ENCODE results near the gene CSTA.
"Not testable (repeated sequence)": the region's sequence is repeated elsewhere in the genome, so short reads cannot be mapped to it uniquely, and the experiment has no call there.

The CSTA gene

DNA sequence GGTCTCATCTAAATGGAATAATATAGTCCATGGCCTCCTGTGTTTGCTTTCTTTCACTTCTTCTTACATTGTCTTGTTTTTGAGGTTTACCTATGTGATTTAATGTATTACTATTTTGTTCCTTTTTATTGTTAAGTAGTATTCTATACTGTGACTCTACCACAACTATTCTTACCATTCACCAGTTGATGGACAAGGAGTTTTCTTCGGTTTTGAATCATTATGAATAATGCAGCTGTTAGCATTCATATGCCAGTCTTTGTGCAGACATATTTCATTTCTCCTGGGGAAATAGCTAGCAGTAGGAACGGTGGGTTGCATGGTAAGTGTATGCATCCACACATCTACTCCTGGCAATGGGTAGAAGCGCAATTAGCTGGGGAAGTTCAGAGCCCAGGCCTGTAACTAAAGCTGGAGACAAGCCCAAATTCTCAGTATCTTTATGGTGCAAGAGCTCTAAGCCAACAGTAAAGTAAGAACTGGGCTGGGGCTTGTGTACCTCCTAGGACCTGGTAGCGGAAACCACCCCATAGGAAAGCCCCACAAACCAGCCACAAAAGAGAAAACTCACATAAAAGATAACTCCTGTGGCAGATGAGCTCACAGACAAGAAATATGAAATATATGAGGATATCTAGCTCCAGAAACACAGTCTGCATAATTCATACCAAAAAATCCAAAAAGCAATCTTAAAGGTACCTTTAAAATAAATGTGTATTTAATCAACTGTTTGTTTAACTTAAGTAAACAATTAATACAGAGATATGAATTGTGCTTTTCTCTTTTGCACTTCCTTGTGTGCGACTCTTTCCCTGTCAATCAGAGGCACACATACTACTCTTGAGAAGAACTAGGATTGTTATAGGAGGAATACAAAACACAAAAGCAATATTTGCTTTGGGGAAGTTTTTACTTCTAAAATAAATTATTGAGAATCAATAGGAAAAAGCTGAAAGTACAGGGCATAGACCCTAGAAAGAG is 2.7 kb upstream of the CSTA start:
- DNase-seq, result no peak

DNA sequence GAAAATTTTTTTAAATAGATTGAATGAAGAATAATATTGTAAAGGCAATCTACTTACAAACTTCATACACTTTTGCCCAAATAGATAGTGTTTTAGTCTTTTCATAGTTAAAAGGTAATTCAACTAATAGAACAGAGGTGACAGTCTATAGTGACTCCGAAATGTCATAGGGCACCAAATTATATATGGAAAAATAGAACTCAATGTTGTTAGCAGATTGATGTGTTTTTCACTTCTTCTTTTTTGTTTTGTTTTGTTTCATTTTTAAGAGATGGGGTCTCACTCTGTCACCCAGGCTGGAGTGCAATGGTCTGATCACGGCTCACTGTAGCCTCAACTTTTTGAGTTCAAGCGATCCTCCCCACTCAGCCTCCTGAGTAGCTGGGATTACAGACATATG is 721 bp downstream of the CSTA start:
- no peak for DNase-seq

DNA sequence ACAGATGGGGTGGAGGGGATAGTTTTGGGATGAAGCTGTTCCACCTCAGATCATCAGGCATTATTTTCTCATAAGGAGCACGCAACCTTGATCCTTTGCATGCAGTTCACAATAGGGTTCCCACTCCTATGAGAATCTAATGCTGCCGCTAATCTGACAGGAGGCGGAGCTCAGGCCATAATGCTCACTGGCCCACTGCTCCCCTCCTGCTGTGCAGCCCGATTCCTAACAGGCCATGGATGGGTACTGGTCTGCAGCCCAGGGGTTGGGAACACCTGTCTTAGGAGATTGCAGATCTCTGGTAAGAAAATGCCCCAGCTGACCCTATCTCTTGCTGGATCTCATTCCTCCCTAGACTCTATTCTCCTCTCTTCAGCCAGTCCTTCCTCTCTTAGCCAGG is 6.8 kb downstream of the CSTA start:
- no peak for DNase-seq

DNA sequence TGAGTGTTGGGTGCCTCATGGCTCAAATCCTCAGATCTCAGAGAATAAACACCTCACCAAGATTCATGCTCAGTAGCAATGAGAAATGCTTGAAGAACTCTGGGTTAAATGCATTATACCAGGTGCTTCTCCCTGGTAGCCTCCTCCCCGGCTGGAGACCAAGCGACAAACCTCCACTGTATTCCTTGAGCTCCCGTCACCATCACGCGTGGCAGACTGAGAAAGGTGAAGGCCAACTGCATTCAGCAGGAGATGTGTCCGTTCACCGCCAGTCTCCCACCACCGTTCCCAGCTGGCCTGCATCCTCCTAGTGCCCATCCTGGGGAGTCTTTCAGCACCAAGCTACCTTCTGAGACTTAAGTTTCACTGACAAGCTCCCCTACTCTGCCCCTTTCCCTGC is 7.5 kb downstream of the CSTA start:
- DNase-seq, result no peak

DNA sequence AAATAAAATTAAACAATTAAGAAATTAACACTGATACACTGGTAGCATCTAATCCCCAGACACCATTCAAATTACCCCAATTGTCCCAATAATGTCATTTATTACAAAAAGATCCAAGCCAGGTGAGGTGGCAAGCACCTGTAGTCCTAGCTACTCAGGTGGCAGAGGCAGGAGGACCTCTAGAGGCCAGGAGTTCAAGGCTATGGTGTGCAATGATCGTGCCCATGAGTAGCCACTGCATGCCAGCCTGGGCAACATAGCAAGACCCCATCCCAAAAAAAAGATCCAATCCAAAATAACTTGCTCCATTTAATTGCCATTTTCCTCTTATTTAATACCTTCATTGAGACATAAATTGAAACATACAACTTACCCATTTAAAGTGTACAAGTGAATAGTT is 17.8 kb downstream of the CSTA start:
- no peak for DNase-seq

DNA sequence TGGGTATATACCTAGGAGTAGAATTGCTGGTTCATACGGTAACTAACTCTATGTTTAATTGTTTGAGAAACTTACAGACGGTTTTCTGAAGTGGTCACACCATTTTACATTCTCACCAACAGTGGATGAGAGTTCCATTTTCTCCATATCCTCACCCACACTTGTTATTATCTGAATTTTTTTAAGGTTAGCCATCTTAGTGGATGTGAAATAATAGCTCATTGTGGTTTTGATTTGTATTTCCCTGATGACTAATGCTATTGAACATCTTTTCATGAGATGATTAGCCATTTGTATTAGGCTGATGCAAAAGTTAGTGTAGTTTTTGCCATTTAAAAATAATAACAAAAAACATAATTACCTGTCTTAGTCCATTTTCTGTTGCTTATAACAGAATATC is 18.6 kb downstream of the CSTA start:
- no peak for DNase-seq

DNA sequence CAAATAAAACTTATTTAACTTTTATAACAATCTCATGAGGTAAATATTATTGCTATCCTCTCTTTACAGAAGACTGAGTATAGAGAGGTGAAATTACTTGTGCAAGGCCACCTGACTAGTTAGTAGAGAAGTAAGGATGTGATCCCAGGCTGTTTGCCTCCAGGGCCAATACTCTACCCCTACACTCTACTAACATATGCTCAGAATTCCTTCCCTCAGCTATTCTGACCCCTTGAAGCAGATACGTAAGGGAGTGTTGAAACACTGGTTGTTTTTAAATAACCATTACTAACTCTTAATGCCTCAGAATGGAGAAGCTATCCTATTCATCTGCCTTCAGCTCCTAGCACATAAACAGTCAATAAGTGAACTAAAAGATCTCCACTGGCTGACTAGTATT is 24.1 kb downstream of the CSTA start:
- DNase-seq, result no peak

DNA sequence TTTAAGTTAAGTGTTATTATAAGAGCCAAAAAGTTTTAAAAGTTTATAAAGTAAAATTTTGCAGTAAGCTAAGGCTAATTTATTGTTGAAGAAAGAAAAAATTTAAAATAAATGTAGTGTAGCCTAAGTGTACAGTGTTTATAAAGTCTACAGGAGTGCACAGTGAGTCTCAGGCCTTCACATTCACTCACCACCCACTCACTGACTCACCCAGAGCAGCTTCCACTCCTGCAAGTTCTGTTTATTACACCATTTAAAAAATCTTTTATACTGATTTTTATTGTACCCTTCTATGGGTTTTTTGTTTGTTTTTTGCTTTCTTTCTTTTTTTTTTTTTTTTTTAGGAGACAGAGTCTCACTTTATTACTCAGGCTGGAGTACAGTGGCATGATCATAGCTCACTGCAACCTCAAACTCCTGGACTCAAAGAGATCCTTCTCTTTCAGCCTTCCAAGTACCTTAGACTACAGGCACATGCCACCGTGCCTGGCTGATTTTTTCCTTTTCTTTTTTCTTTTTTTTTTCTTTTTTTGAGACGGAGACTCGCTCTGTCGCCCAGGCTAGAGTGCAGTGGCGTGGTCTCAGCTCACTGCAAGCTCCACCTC is 25.9 kb downstream of the CSTA start:
- no peak for DNase-seq

DNA sequence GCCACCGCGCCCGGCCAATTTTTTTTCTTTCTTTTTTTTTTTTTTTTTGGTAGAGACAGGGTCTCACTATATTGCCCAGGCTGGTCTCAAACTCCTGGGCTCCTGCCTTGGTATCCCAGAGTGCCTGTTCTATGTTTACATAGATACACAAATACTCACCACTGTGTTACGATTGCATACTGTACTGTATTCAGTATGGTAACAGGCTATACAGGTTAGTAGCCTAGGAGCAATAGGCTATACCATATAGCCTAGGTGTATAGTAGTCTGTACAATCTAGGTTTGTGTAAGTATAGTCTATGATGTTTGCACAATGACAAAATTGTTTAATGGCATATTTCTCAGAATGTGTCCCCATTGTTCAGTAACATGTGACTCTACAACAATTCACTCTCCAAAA is 26.6 kb downstream of the CSTA start:
- no peak for DNase-seq

DNA sequence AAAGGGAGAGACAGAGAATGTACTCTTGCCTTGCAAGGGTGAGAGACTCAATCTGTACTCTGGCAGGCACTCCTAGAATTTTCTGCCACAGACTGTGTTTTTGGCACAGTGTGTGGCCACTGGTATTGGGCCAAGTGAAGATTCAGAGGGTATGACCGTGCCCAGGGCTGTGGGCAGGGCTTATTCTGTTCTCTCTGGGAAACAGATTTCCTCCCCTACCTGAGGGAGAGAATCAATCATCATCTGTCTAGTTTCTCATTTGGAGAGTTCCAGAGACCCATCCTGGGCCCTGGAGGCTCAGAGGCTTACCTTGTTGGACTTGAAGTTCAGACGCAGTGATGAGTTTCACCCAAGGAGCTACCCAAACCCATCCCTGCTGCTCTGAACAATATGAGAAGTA is 28.2 kb downstream of the CSTA start:
- no peak for DNase-seq

DNA sequence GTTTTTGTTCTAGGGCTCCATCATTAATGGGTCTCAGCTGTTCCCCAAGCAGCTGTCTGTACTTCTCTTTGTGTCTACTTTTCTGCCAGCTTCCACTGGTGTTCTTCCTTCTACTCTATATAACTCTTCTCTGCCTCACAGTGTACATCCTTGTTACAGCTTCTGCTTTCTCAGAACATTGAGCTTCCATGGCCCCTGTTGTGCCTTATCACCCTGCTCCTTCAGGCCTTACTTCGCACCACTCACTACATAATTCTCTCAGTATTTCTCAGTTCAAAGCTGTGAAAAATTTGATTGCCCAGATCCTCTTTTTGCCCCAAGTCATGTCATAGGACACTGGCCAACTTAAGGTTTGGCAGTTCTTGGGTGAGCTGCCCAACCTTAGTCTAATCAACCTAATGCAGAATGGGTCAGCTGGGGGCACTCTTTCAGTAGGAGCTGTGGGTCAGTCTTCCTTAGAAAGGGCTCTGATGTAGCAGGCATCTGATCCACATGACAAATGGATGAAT is 28.9 kb downstream of the CSTA start:
- DNase-seq, result no peak

DNA sequence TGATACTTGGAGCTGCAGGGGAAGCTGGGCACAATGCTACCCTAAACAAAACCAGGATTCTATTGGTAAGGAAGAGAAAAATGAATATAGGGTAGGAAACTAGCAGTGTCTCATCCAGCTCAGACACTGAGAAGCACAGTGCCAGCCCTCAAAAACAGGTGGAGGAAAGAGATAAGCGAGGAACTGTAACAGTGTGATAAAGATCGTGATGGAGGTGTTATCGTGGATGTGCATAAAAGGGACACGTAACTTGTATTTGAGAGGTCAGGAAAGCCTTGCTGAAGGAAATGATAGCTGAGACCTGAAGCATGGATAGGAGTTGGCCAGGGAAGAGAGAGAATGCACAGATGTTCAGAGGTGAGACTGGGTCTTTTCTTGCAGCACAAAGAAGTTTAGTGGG is 30.6 kb downstream of the CSTA start:
- no peak for DNase-seq

DNA sequence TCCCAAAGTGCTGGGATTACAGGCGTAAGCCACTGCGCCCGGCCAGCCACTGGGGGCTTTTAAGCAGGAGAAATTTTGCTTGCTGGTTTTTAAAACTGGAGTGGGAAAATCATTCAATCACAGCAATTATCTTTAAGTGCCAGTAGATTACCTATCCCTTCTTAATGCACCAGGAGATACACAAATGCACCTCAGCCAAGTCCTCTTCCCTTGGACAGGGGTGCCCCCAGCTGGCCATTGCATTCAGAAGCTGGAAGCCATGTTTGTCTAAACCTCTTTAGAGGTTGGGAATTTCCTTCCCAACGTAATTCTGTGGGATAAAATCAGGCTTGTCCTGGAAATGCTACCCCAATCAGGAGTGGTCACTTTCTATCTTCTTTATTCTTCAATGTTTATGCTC is 31.4 kb downstream of the CSTA start:
- DNase-seq, result peak; percentile 17

DNA sequence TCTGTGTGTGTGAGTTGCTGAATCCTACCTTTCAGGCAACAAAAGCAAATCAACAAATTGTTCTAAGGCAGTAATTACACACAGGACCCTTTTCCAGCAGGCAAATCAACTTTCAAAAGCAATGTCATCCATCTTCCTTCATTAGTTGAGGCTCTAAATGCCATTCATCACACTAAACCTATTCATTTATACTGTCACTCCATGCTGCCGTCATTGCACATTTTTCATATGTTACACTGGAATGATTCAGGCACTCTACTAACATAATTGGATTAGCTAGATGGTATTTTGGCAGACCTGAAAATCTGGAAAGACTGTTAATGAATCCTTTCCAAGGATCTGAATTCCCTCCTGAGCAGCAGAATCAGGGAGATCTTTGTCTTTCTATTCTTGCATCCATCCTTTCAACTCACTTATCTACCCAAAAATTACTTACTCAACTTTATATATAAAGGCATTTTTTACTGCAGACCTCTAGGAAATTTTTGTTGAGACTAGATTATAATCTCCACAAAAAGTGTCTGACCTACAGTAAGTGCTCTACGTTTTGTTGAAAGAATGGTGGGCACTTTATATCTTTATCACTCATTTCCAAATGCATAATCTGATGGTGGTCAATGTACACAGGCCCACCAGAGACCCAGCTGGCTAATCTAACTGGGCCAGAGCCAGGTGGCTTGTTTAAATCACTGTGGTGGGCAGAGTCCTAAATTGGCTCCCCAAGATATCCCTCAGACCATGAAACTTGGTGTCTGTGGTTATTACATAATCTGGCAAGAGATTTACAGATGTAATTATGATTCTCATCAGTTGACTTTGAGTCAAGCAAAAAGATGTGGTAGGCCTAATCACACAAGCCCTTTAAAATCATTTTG is 33.0 kb downstream of the CSTA start:
- no peak for DNase-seq

DNA sequence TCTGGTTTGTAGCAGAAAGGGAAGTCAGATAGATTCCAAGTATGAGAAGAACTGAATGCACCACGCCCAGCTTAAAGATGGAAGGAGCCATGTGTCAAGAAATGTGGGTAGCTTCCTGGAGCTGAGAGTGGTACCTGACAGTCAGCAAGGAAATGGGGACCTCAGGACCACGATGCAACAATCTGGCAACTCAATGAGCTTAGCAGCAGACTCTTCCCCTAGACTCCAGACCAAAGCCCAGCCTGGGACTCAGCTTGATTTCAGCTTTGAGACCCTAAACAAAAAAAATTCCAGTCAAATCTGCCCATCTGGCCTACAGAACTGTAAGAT is 33.6 kb downstream of the CSTA start:
- no peak for DNase-seq

DNA sequence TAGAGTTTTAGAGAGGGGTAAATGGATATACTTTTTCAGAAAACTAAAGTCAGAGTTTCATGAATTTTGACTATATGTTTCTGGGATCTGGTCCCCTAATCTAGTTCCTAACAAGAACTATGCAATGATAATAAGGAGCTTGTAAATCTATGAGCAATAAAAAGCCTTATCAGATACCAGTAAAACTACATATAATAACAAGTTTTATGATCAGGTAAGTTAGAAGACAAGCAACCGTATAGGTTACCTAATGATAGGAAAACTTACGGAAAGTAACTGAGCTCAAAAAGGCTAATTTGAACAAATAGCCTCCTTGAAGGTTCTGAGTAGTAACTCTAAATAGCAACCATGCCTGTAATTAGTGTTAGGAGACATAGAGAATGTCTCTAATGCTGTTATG is 37.0 kb downstream of the CSTA start:
- DNase-seq, result no peak

DNA sequence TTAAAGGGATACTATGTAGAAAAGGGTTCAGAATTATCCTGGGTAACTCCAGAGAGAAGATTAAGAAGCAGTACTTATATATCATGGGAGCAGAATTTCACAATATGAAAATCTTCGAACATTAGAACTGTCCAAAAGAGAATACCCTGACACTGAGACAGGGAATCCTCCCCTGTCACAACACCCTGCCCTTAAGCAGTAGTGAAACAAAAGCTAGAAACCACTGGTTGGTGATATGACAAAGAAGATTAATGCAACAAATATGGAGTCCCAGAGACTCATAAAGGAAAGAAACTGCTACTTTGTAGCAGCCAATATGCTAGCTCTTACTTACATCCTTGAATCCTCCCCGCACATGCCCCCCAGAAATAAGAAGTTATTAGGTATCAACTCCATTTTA is 39.4 kb downstream of the CSTA start:
- no peak for DNase-seq

DNA sequence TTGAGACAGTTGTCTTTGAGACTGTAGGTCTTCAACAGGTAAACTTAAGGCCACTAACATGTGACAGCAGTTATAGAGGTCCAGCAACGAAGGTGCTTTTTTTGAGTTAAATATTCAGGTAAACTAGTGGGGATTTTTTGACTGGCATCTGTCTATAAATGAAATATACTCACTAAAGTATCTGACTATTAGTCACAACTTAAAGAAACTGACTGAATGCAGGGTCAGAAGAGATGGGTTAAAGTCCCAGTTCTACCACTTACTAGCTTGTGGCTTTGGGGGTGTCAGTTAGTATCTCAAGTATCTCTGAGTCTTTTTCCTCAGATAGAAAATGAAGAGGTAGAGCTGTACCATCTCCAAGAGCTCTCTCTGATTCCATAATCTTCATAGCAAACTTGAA is 40.0 kb downstream of the CSTA start:
- no peak for DNase-seq

DNA sequence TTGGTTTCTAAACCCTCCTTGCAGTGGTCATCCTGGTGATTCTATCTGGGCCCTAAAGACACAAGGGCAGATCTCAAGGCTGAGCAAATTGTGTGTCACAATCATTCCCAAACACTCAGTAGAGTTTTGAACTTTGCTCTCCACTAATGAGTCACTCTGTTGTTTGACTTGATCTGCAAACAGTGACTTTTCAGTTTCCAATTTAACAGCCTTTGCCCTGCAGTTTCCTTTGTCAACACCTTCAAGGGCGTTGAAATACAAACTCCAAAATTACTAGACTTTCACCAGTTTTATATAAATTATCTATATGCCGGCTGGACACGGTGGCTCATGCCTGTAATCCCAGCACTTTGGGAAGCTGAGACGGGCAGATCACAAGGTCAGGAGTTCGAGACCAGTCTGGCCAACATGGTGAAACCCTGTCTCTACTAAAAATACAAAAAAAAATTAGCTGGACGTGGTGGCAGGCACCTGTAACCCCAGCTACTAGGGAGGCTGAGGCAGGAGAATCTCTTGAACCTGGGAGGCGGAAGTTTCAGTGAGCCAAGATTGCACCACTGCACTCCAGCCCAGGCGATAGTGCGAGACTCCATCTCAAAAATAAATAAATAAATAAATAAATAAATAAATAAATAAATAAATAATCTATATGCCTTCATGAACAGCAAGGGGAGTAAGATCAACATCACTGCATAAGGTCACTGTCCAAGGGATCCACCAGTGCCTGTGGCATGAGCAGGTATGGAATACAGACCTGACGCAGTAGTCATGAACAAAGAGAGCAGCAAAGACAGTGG is 40.7 kb downstream of the CSTA start:
- DNase-seq, result not testable (repeated sequence)

DNA sequence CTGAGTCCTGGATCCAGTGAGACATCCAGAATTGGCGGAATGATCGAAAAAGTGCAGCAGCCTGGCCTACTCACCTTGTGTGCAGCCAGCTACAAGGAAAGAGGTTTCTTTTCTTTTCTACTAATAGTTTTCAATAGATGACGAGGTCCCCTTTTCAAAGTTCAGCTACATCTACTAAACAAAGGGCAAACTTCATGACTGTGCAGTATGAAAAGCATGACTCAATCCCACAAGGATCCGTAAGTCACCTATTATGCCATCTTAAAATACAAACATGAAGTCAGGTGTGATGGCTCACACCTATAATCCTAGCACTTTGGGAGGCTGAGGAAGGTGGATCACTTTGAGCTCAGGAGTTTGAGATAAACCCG is 41.3 kb downstream of the CSTA start:
- DNase-seq, result no peak

DNA sequence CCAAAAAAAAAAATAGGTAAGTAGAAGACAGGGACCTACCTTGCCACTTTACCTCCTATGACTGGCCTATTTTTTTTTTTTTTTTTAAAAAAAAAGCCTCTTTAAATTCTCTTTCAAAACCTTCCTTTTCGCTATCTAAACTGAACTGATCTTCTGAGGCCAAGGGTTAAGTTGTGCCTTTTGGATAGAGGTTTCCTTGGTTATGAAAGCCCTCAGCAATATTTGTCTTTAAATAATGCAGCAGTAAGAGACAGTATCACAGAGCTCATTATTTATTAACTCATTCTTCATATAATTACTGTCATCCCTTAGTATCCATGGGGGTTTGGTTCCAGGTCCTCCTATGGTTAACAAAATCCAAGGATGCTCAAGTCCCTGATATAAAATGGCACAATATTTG is 49.0 kb downstream of the CSTA start:
- no peak for DNase-seq

DNA sequence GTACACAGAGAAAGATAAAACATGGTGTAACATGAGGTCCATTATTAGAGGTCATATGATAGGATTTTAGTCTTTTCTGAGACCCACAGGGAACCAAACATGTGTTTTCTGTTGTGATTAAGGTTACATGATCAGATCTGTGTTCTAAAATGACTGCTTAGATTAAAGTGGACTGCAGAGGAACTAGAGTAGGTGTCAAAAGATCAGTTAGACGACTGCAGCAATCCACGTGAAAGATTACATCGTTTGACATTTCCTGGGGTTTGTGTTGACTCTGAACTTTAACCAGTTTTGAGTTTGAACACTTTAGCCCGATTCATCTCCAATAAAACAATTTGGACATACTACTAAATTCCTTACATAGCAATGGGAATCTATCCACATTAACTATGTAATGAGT is 52.9 kb downstream of the CSTA start:
- no peak for DNase-seq
